Fibroblast of mammary gland (primary cell): Measurements from ENCODE around the gene P4HB.

Experiments used
- DNase-seq: peaks from one replicate; pipeline ENCODE4 v3.0.0-alpha.2; 2010; ENCODE audit warnings: low read depth
- H3K4me3 ChIP-seq: 2 replicates; pipeline ENCODE4 v1.5.1; 2011; ENCODE audit warnings: low read depth, mild to moderate bottlenecking, low read length, moderate library complexity; ENCODE audit not compliant: control insufficient read depth
- TF ChIP-seq, protein P1 (sequence below): conservative IDR thresholded peaks from 2 replicates; pipeline ENCODE4 v1.5.1; 2011; ENCODE audit warnings: low read depth, low read length, inconsistent platforms; ENCODE audit not compliant: control insufficient read depth, insufficient read depth

Gene P4HB

GRCh38 chr17:81819708-81820107 lies 40.6 kb downstream of the P4HB start:
- DNase-seq, result no peak
- H3K4me3 ChIP-seq, result no peak overlapping the region
- TF ChIP-seq, protein P1, sequence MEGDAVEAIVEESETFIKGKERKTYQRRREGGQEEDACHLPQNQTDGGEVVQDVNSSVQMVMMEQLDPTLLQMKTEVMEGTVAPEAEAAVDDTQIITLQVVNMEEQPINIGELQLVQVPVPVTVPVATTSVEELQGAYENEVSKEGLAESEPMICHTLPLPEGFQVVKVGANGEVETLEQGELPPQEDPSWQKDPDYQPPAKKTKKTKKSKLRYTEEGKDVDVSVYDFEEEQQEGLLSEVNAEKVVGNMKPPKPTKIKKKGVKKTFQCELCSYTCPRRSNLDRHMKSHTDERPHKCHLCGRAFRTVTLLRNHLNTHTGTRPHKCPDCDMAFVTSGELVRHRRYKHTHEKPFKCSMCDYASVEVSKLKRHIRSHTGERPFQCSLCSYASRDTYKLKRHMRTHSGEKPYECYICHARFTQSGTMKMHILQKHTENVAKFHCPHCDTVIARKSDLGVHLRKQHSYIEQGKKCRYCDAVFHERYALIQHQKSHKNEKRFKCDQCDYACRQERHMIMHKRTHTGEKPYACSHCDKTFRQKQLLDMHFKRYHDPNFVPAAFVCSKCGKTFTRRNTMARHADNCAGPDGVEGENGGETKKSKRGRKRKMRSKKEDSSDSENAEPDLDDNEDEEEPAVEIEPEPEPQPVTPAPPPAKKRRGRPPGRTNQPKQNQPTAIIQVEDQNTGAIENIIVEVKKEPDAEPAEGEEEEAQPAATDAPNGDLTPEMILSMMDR, result no peak

DNA sequence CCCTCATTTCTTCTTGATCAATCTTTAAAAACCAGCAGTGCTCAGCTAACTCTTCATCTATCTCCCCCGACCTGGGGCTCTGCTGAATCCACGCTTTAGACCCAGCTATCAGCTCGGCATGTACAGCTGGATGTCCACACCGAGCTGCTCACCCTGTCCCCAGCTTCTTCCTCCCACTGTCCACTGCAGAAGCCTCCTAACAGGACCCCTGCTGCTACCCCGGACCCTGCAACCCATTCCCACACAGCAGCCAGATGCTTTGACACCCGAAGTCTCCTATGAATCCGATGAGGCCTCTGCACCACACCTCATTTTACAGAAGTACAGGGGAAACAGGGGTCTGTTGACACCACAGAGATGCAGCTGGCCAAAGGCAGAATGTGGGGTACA lies 42.6 kb downstream of the P4HB start:
- no peak overlapping the region for H3K4me3 ChIP-seq
- DNase-seq, result no peak
- TF ChIP-seq, protein P1, result no peak

GRCh38 chr17:81815646-81815986 lies 44.7 kb downstream of the P4HB start:
- H3K4me3 ChIP-seq, result no peak overlapping the region
- TF ChIP-seq, protein P1, result no peak
- DNase-seq, result no peak

- H3K4me3 ChIP-seq, result no peak overlapping the region
- DNase-seq, result no peak
- TF ChIP-seq, protein P1, result no peak
Observed at GRCh38 chr17:81814748-81815645, 45.3 kb downstream of the P4HB start.

DNA sequence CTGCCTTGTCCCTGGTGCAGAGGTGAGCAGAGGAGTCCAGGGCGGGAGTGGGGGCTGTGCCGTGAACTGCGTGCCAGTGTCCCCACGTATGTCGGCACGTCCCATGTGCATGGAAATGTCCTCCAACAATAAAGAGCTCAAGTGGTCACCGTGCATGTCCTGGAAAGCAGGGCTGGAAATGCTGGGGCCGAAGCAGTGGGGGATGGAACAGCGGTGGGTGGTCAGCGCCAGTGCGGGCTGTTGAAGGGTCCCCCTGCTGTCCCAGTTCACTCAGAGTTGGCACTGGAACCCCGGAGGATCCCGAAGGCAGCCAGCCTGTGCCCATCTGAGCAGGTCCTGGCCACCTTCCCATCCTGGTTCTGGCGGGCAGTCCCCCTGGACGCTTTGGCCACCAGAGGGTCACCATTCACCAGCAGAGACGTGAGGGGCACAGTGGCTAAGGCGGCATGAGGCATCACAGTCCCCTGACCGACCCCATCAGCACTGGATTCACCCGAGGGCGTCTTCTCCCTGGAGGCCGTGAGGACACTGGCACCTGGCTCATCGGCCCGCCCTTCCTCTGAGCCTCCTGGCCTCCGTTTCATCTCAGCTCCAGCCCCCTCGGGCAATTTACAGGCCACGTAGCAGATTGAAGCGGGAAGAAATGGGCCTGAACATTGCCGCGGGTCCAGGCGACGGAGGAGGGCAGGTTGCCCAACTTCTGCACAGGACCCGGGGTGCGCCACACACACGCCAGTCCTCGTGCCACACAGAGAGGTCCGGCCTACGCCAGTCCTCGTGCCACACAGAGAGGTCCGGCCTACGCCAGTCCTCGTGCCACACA lies 46.3 kb downstream of the P4HB start:
- no peak overlapping the region for H3K4me3 ChIP-seq
- DNase-seq, result no peak
- TF ChIP-seq, protein P1, result no peak

DNA sequence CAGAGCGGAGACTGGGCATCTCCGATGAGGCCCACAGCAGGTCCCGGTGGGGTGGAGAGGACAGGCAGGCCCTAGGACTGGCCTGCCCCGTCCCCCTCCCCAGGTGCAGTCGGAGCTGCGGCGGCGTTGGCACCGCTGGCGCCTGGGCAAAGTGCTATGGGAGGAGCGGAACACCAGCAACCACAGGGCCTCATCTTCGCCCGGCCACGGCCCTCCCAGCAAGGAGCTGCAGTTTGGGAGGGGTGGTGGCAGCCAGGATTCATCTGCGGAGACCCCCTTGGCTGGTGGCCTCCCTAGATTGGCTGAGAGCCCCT lies 47.0 kb downstream of the P4HB start:
- TF ChIP-seq, protein P1, result no peak

More for the DNA sequence above, 47.0 kb downstream of the P4HB start:
- DNase-seq, result no peak
- no peak overlapping the region for H3K4me3 ChIP-seq
